ENCODE data around the gene FAH.

GRCh38 chr15:80156176-80156720 lies 3.4 kb downstream of the FAH start:
- no peak for TF ChIP-seq CTCF (conservative IDR thresholded peaks at IDR 0.05)
- TF ChIP-seq ZFX (IDR thresholded peaks at IDR 0.05): no peak

All from C4-2B (cell line).